ENCODE data around the gene DLGAP4. TPM values are rescaled to one million over a fixed set of nuclear protein-coding genes. Genes with fewer than 3 reads are reported as not detected.

Gene DLGAP4
- polyA plus RNA-seq, 1 donor (not counting 4 experiments of a cell fraction or from before 2014, with no cell fraction given): 9.6 TPM

DNA sequence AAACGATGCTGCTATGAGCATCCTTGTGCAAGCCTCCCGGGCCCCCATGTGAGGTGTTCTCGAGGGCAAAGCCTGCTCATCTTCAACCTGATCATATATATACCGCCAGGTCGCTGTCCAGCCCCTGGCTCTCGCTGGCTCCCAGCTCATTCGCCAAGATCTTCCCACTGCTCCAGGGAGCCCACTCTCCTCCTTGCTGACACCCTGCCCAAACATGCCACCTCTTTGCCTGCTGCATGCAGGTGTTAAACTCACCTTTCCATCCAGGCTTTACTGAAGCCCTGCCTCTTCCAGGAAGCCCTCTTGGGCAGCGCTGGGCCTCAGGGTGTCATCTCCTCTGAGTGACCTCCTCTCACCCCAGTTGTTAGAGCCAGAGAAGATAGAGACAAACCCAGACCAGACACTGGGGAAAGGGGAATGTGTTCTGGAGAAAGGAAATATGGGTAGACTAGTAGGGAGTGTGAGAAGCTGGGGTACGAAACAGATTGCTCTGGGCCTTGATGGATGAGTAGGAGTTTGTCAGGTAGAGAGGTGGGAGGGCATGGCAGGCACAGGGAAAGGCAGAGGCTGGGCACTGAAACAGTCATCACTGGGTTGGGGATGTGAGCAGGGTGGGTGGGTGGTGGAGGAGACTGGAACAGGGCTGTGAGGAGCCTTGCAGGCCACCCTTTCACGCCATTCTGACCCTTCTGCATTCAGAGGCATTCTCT, 1.2 kb upstream of the DLGAP4 start:
- no peak overlapping the region for H3K4me2 ChIP-seq (ENCODE audit: control insufficient read depth, extremely low read depth, insufficient read depth, low read depth, low read length)
- H3K9me3 ChIP-seq (ENCODE audit: control insufficient read depth, low read depth, low read length): no peaks in the 10 kb centered on the region
- no peak overlapping the region for H3K4me3 ChIP-seq (ENCODE audit: control insufficient read depth in 2 of 3, extremely low read depth in 1 of 3, insufficient read depth in 2 of 3, low read depth in 1 of 3, low read length in 3 of 3)
- dilution Hi-C loops (cut with MboI; ENCODE audit: extremely low pct_ligation_motif_present, low sequenced_read_pairs): no loop called here
- no peaks in the 10 kb centered on the region for H3K79me2 ChIP-seq (ENCODE audit: control insufficient read depth, insufficient read depth, low read length)
- no peaks in the 10 kb centered on the region for H3K36me3 ChIP-seq (ENCODE audit: control insufficient read depth in 2 of 2, extremely low read depth in 1 of 2, insufficient read depth in 2 of 2, low read length in 2 of 2)
- DNase-seq (ENCODE audit: low read depth, low spot score): no peak
- no peaks in the 10 kb centered on the region for H3K9me1 ChIP-seq (ENCODE audit: control insufficient read depth, extremely low read depth, insufficient read depth, low read length)
- TF ChIP-seq EZH2 (IDR thresholded peaks at IDR 0.05; ENCODE audit: low read length): no peak
- TF ChIP-seq, protein P1, sequence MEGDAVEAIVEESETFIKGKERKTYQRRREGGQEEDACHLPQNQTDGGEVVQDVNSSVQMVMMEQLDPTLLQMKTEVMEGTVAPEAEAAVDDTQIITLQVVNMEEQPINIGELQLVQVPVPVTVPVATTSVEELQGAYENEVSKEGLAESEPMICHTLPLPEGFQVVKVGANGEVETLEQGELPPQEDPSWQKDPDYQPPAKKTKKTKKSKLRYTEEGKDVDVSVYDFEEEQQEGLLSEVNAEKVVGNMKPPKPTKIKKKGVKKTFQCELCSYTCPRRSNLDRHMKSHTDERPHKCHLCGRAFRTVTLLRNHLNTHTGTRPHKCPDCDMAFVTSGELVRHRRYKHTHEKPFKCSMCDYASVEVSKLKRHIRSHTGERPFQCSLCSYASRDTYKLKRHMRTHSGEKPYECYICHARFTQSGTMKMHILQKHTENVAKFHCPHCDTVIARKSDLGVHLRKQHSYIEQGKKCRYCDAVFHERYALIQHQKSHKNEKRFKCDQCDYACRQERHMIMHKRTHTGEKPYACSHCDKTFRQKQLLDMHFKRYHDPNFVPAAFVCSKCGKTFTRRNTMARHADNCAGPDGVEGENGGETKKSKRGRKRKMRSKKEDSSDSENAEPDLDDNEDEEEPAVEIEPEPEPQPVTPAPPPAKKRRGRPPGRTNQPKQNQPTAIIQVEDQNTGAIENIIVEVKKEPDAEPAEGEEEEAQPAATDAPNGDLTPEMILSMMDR (optimal IDR thresholded peaks at IDR 0.05 in 1 of 3, IDR thresholded peaks at IDR 0.05 in 1 of 3, conservative IDR thresholded peaks at IDR 0.05 in 1 of 3; ENCODE audit: extremely low read depth in 1 of 3, insufficient read depth in 2 of 3, low read length in 3 of 3): no peak
- no peaks in the 10 kb centered on the region for H4K20me1 ChIP-seq (ENCODE audit: control insufficient read depth, extremely low read depth, insufficient read depth, low read length)
- no peaks in the 10 kb centered on the region for H3K4me1 ChIP-seq (ENCODE audit: control insufficient read depth, extremely low read depth, insufficient read depth, low read length)
- peaks cover 84% of the 10 kb centered on the region for H3K27me3 ChIP-seq (ENCODE audit: control insufficient read depth, extremely low read depth, insufficient read depth, low read length)
- no peak overlapping the region for H2AFZ ChIP-seq (ENCODE audit: control insufficient read depth, low read length)
- H3K9ac ChIP-seq (ENCODE audit: control insufficient read depth, extremely low read depth, insufficient read depth, low read length): no peak overlapping the region
- H3K27ac ChIP-seq (ENCODE audit: control insufficient read depth, insufficient read depth, low read length): no peak overlapping the region
- FAIRE-seq: no peak

DNA sequence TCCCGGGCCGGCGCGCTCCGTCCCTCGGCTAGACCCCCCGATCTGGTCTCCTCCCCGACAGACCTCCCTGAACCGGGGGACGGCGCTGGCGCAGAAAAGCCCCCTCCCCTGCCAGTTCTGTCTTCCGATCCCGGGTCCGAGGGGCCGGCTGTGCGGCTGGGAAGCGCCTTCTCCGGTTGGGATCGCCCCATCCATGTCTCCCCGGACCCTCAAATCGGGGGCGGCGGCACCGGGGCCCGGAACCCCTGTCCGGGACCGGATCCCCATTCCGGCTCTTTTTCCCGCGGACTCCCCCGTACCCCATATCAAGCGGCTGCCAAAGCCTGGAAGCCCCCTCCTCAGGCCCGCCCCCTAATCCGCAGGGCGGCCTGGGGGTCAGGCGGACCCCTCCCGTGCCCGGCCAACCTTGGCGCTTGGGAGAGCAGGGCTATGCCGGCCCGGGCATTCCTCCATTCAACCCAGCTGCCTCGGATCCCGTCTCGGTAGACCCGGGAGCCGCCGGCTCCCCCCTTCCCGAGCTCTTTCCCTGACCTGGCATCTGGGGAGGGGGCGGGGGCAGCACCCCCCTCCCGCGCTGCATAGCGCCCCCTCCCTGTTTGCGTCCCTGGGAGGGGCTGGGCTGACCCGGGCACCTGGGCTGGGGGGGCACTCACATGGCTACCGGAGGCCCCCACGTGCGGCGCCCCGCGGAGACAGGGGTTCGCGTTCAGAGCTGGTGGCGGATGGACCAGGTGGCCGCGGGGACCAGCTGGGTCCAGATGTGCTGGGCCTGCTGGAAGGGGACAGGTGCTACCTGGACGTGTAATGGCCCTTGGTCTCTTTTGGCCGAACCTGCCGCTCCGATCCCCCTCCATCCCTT, 643 bp downstream of the DLGAP4 start:
- H3K4me3 ChIP-seq (ENCODE audit: control insufficient read depth in 2 of 3, extremely low read depth in 1 of 3, insufficient read depth in 2 of 3, low read depth in 1 of 3, low read length in 3 of 3): peak overlapping the region in 1 of 3 experiments; percentile 38
- no peaks in the 10 kb centered on the region for H3K9me1 ChIP-seq (ENCODE audit: control insufficient read depth, extremely low read depth, insufficient read depth, low read length)
- no peak overlapping the region for H3K4me2 ChIP-seq (ENCODE audit: control insufficient read depth, extremely low read depth, insufficient read depth, low read depth, low read length)
- no peak overlapping the region for H3K9ac ChIP-seq (ENCODE audit: control insufficient read depth, extremely low read depth, insufficient read depth, low read length)
- H3K79me2 ChIP-seq (ENCODE audit: control insufficient read depth, insufficient read depth, low read length): no peaks in the 10 kb centered on the region
- no peak overlapping the region for H2AFZ ChIP-seq (ENCODE audit: control insufficient read depth, low read length)
- H4K20me1 ChIP-seq (ENCODE audit: control insufficient read depth, extremely low read depth, insufficient read depth, low read length): no peaks in the 10 kb centered on the region
- peaks cover 85% of the 10 kb centered on the region for H3K27me3 ChIP-seq (ENCODE audit: control insufficient read depth, extremely low read depth, insufficient read depth, low read length)
- H3K36me3 ChIP-seq (ENCODE audit: control insufficient read depth in 2 of 2, extremely low read depth in 1 of 2, insufficient read depth in 2 of 2, low read length in 2 of 2): no peaks in the 10 kb centered on the region
- DNase-seq (ENCODE audit: low read depth, low spot score) (no peak), FAIRE-seq (no peak)
- H3K27ac ChIP-seq (ENCODE audit: control insufficient read depth, insufficient read depth, low read length): no peak overlapping the region
- no peaks in the 10 kb centered on the region for H3K9me3 ChIP-seq (ENCODE audit: control insufficient read depth, low read depth, low read length)
- TF ChIP-seq EZH2 (IDR thresholded peaks at IDR 0.05; ENCODE audit: low read length): peak; percentile 88
- TF ChIP-seq, protein P1 (optimal IDR thresholded peaks at IDR 0.05 in 1 of 3, IDR thresholded peaks at IDR 0.05 in 1 of 3, conservative IDR thresholded peaks at IDR 0.05 in 1 of 3; ENCODE audit: extremely low read depth in 1 of 3, insufficient read depth in 2 of 3, low read length in 3 of 3): no peak
- dilution Hi-C loops (cut with MboI; ENCODE audit: extremely low pct_ligation_motif_present, low sequenced_read_pairs): no loop called here
- no peaks in the 10 kb centered on the region for H3K4me1 ChIP-seq (ENCODE audit: control insufficient read depth, extremely low read depth, insufficient read depth, low read length)
